Activated T-helper 1 cell treated with Interleukin-2 at 50 U/mL for 16 hours (primary cell): ENCODE data around the gene H1-8.
"Not testable (repeated sequence)": the region's sequence is repeated elsewhere in the genome, so short reads cannot be mapped to it uniquely, and the experiment has no call there.

ENCODE experiments used
- DNase-seq: peaks from one replicate; pipeline ENCODE4 v3.0.0-alpha.2; 2020; ENCODE audit warnings: low read depth

The H1-8 gene

GRCh38 chr3:129533406-129533805 lies 9.6 kb upstream of the H1-8 start:
- no peak for DNase-seq

- no peak for DNase-seq
These were observed 8.4 kb upstream of the H1-8 start for GRCh38 chr3:129534428-129535027.

GRCh38 chr3:129535075-129535474 lies 7.9 kb upstream of the H1-8 start:
- no peak for DNase-seq

GRCh38 chr3:129536374-129536667 lies 6.7 kb upstream of the H1-8 start:
- DNase-seq, result no peak

GRCh38 chr3:129536804-129537203 lies 6.2 kb upstream of the H1-8 start:
- no peak for DNase-seq

GRCh38 chr3:129539206-129539605 lies 3.8 kb upstream of the H1-8 start:
- no peak for DNase-seq

GRCh38 chr3:129540776-129541516 lies 2.0 kb upstream of the H1-8 start:
- no peak for DNase-seq

- no peak for DNase-seq
These were observed 228 bp upstream of the H1-8 start for GRCh38 chr3:129542747-129543146.

GRCh38 chr3:129543999-129544398 lies 1.0 kb downstream of the H1-8 start:
- no peak for DNase-seq

GRCh38 chr3:129545951-129546350 lies 3.0 kb downstream of the H1-8 start:
- not testable (repeated sequence) for DNase-seq

GRCh38 chr3:129547241-129547640 lies 4.3 kb downstream of the H1-8 start:
- DNase-seq, result no peak

GRCh38 chr3:129548104-129548965 lies 5.4 kb downstream of the H1-8 start:
- DNase-seq, result no peak

- no peak for DNase-seq
These were observed 6.2 kb downstream of the H1-8 start for GRCh38 chr3:129549006-129549800.

- DNase-seq, result no peak
These were observed 6.8 kb downstream of the H1-8 start for GRCh38 chr3:129549805-129550204.

GRCh38 chr3:129552287-129553050 lies 9.5 kb downstream of the H1-8 start:
- no peak for DNase-seq

GRCh38 chr3:129553171-129553570 lies 10.2 kb downstream of the H1-8 start:
- DNase-seq, result no peak

- no peak for DNase-seq
These were observed 10.7 kb downstream of the H1-8 start for GRCh38 chr3:129553719-129554118.

- DNase-seq, result no peak
These were observed 11.6 kb downstream of the H1-8 start for GRCh38 chr3:129554356-129555152.

- DNase-seq, result no peak
These were observed 12.2 kb downstream of the H1-8 start for GRCh38 chr3:129555153-129555550.

- DNase-seq, result no peak
These were observed 12.8 kb downstream of the H1-8 start for GRCh38 chr3:129555616-129556357.
